HL-60/S4 (cell line): ENCODE measurements around the gene GRM3.

Experiments
- in situ Hi-C: fragments of 300-500 bp; cut with MboI; formaldehyde crosslinking; loops from 2 replicates; pipeline ENCODE4 v1.14.3; 2022; ENCODE audit warnings: low sequenced_read_pairs

GRM3 gene

GRCh38 chr7:86884152-86884551, 240.4 kb downstream of the GRM3 start:
- in situ Hi-C loops, result no loop called here

GRCh38 chr7:86889501-86889900, 245.8 kb downstream of the GRM3 start:
- in situ Hi-C loops, result no loop called here

GRCh38 chr7:86898171-86898570, 254.5 kb downstream of the GRM3 start:
- in situ Hi-C loops, result no loop called here

GRCh38 chr7:86900886-86901285, 257.2 kb downstream of the GRM3 start:
- in situ Hi-C loops, result no loop called here

- in situ Hi-C loops, result no loop called here
These were observed 261.5 kb downstream of the GRM3 start for GRCh38 chr7:86904949-86905834.

- in situ Hi-C loops, result no loop called here
These were observed 265.2 kb downstream of the GRM3 start for GRCh38 chr7:86908948-86909347.

- in situ Hi-C loops, result no loop called here
These were observed 267.9 kb downstream of the GRM3 start for GRCh38 chr7:86911659-86912058.

GRCh38 chr7:86913709-86914108, 270.0 kb downstream of the GRM3 start:
- in situ Hi-C loops, result no loop called here
